Measurements from ENCODE around the gene CXXC5.

DNA sequence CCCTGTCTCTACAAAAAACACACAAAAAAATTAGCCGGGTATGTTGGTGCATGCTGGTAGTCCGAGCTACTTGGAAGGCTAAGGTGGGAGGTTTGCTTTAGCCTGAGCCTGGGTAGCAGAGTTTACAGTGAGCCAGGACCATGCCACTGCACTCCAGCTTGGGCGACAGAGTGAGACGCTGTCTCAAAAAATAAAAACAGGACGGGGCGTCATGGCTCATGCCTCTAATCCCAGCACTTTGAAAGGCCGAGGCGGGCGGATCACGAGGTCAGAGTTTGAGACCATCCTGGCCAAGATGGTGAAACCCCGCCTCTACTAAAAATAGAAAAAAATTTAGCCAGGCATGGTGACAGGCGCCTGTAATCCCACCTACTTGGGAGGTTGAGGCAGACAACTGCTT is 46.7 kb upstream of the CXXC5 start:
- TF ChIP-seq, protein P1, sequence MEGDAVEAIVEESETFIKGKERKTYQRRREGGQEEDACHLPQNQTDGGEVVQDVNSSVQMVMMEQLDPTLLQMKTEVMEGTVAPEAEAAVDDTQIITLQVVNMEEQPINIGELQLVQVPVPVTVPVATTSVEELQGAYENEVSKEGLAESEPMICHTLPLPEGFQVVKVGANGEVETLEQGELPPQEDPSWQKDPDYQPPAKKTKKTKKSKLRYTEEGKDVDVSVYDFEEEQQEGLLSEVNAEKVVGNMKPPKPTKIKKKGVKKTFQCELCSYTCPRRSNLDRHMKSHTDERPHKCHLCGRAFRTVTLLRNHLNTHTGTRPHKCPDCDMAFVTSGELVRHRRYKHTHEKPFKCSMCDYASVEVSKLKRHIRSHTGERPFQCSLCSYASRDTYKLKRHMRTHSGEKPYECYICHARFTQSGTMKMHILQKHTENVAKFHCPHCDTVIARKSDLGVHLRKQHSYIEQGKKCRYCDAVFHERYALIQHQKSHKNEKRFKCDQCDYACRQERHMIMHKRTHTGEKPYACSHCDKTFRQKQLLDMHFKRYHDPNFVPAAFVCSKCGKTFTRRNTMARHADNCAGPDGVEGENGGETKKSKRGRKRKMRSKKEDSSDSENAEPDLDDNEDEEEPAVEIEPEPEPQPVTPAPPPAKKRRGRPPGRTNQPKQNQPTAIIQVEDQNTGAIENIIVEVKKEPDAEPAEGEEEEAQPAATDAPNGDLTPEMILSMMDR (IDR thresholded peaks at IDR 0.05) = no peak
- no peak for TF ChIP-seq POLR2AphosphoS5 (IDR thresholded peaks at IDR 0.05)
